H1 (cell line): ENCODE measurements around the gene ADRA2B. TPM values are rescaled to one million over a fixed set of nuclear protein-coding genes. Genes with fewer than 3 reads are reported as not detected.

Source experiments
- CTCF ChIA-PET: fragments of 300-600 bp; sonication (Branson Sonifier 250); formaldehyde crosslinking; loops from one replicate; lab custom pipeline; 2021; ENCODE audit not compliant: partially characterized antibody; lab: Charles Lee
- POLR2A ChIA-PET: fragments of 300-600 bp; sonication (Branson Sonifier 250); formaldehyde crosslinking; loops from one replicate; lab custom pipeline; 2021; ENCODE audit warnings: inconsistent platforms; ENCODE audit not compliant: partially characterized antibody; lab: Charles Lee
- DNase-seq, 2 experiments: peaks; one replicate each; pipeline versions ENCODE4 v3.0.0 to v3.0.0-alpha.2; 2010 to 2022; ENCODE audit warnings: low spot score in 2 of 2, low read depth in 1 of 2, mixed read lengths in 1 of 2
- FAIRE-seq: peaks from 2 replicates; lab custom pipeline; 2011; peaks lifted over from hg19 to GRCh38; lab: Jason Lieb, UNC
- H2AFZ ChIP-seq: 2 replicates; pipeline ENCODE4 v1.8.1; 2012; ENCODE audit warnings: low read length, inconsistent platforms
- H2AK5ac ChIP-seq: 2 replicates; pipeline ENCODE4 v1.6.1; 2013; ENCODE audit warnings: low read depth, low read length
- H2BK120ac ChIP-seq: replicated peaks from 2 replicates; pipeline ENCODE3; 2013; ENCODE audit warnings: low read depth, low read length, inconsistent platforms
- H2BK12ac ChIP-seq: 2 replicates; pipeline ENCODE4 v1.6.1; 2013; ENCODE audit warnings: low read depth, low read length
- H2BK15ac ChIP-seq: 2 replicates; pipeline ENCODE4 v1.6.1; 2013; ENCODE audit warnings: low read length
- H2BK20ac ChIP-seq: 2 replicates; pipeline ENCODE4 v1.6.1; 2013; ENCODE audit warnings: low read length
- H2BK5ac ChIP-seq: 2 replicates; pipeline ENCODE4 v1.6.1; 2013; ENCODE audit warnings: low read depth, low read length
- H3K14ac ChIP-seq: 2 replicates; pipeline ENCODE4 v1.6.1; 2013; ENCODE audit warnings: inconsistent platforms; ENCODE audit not compliant: insufficient read length
- H3K18ac ChIP-seq: 2 replicates; pipeline ENCODE4 v1.6.1; 2013; ENCODE audit warnings: low read length; ENCODE audit errors: extremely low read depth
- H3K23ac ChIP-seq: 2 replicates; pipeline ENCODE4 v1.6.1; 2013; ENCODE audit warnings: inconsistent platforms; ENCODE audit not compliant: insufficient read length
- H3K23me2 ChIP-seq: 2 replicates; pipeline ENCODE4 v1.6.1; 2013; ENCODE audit warnings: low read depth, low read length
- H3K27ac ChIP-seq: 2 replicates; pipeline ENCODE4 v1.6.1; 2011; ENCODE audit warnings: low read depth, low read length, inconsistent platforms
- H3K27me3 ChIP-seq, 4 experiments: replicated peaks in 1 of 4; 1 replicate in 1 of 4; 2 replicates in 3 of 4; pipeline versions ENCODE4 v1.6.1 to v1.8.1; 2011 to 2013; ENCODE audit warnings: low read length in 3 of 4, mild to moderate bottlenecking in 3 of 4, inconsistent platforms in 2 of 4, mixed read lengths in 2 of 4, moderate library complexity in 1 of 4; ENCODE audit not compliant: control insufficient read depth in 3 of 4, insufficient read depth in 3 of 4; ENCODE audit errors: extremely low read depth in 1 of 4
- H3K36me3 ChIP-seq, 4 experiments: 2 replicates each; pipeline versions ENCODE4 v1.6.1 to v1.8.1; 2011 to 2013; ENCODE audit warnings: mild to moderate bottlenecking in 4 of 4, low read length in 3 of 4, moderate library complexity in 2 of 4, control low read depth in 1 of 4, inconsistent platforms in 1 of 4; ENCODE audit not compliant: insufficient read depth in 4 of 4, control insufficient read depth in 2 of 4
- H3K4ac ChIP-seq: replicated peaks from 2 replicates; pipeline ENCODE3; 2013; ENCODE audit warnings: low read length, low read depth, mixed read lengths, inconsistent platforms; ENCODE audit not compliant: insufficient read length
- H3K4me1 ChIP-seq, 4 experiments: replicated peaks in 1 of 4; 1 replicate in 1 of 4; 2 replicates in 3 of 4; pipeline versions ENCODE4 v1.6.1 to v1.8.1; 2011 to 2013; ENCODE audit warnings: low read length in 3 of 4, inconsistent platforms in 2 of 4, mixed read lengths in 1 of 4; ENCODE audit not compliant: insufficient read depth in 4 of 4, control insufficient read depth in 3 of 4
- H3K4me2 ChIP-seq, 2 experiments: 2 replicates each; pipeline versions ENCODE4 v1.6.1 to v1.8.1; 2011 to 2013; ENCODE audit warnings: low read depth in 2 of 2, low read length in 2 of 2, control low read depth in 1 of 2, inconsistent platforms in 1 of 2, mild to moderate bottlenecking in 1 of 2; ENCODE audit not compliant: insufficient read depth in 1 of 2
- H3K4me3 ChIP-seq, 4 experiments: fragments of 200-600, 300-600 bp in 1 of 4; sonication (generic), shearing (Covaris generic), sonication (Bioruptor Twin) in 1 of 4; 2 replicates each; pipeline versions ENCODE4 v1.5.1 to v1.8.1; 2011 to 2016; ENCODE audit warnings: low read length in 4 of 4, low read depth in 3 of 4, control low read depth in 2 of 4, inconsistent platforms in 2 of 4, mild to moderate bottlenecking in 2 of 4, mixed read lengths in 1 of 4, moderate library complexity in 1 of 4; ENCODE audit not compliant: insufficient read depth in 2 of 4; ENCODE audit errors: extremely low read depth in 1 of 4
- H3K56ac ChIP-seq: replicated peaks from 2 replicates; pipeline ENCODE3; 2013; ENCODE audit warnings: low read depth, mild to moderate bottlenecking, mixed read lengths, low read length, inconsistent platforms; ENCODE audit not compliant: insufficient read length
- H3K79me1 ChIP-seq: 2 replicates; pipeline ENCODE4 v1.6.1; 2013; ENCODE audit warnings: low read depth, low read length, control low read depth
- H3K79me2 ChIP-seq, 2 experiments: 2 replicates each; pipeline versions ENCODE4 v1.6.1 to v1.8.1; 2012 to 2013; ENCODE audit warnings: low read length in 2 of 2, mild to moderate bottlenecking in 2 of 2, inconsistent platforms in 1 of 2; ENCODE audit not compliant: insufficient read depth in 2 of 2, control insufficient read depth in 1 of 2
- H3K9ac ChIP-seq, 4 experiments: replicated peaks in 1 of 4; 1 replicate in 1 of 4; 2 replicates in 3 of 4; pipeline versions ENCODE4 v1.6.1 to v1.8.1; 2011 to 2013; ENCODE audit warnings: low read depth in 3 of 4, low read length in 3 of 4, control low read depth in 2 of 4, mild to moderate bottlenecking in 2 of 4, moderate library complexity in 2 of 4, inconsistent platforms in 1 of 4; ENCODE audit errors: extremely low read depth in 1 of 4
- H3K9me3 ChIP-seq, 2 experiments: 2 replicates each; pipeline versions ENCODE4 v1.6.1 to v1.8.1; 2012 to 2013; ENCODE audit warnings: mild to moderate bottlenecking in 2 of 2, moderate library complexity in 2 of 2, control low read depth in 1 of 2, inconsistent platforms in 1 of 2, low read depth in 1 of 2, low read length in 1 of 2, mixed read lengths in 1 of 2; ENCODE audit not compliant: insufficient read depth in 2 of 2
- H4K20me1 ChIP-seq, 2 experiments: replicated peaks in 1 of 2; 2 replicates each; pipeline versions ENCODE3 to v1.8.1; 2011 to 2013; ENCODE audit warnings: inconsistent platforms in 2 of 2, low read length in 2 of 2, mild to moderate bottlenecking in 1 of 2; ENCODE audit not compliant: insufficient read depth in 2 of 2, control insufficient read depth in 1 of 2
- H4K5ac ChIP-seq: 2 replicates; pipeline ENCODE4 v1.6.1; 2013; ENCODE audit warnings: low read length, low read depth, mixed read lengths, inconsistent platforms; ENCODE audit not compliant: insufficient read length
- H4K8ac ChIP-seq: 2 replicates; pipeline ENCODE4 v1.8.0; 2013; ENCODE audit warnings: mild to moderate bottlenecking, moderate library complexity, low read length, inconsistent platforms; ENCODE audit not compliant: insufficient read depth; ENCODE audit errors: extremely low read depth
- H4K91ac ChIP-seq: replicated peaks from 2 replicates; pipeline ENCODE3; 2013; ENCODE audit warnings: low read length, mixed read lengths, inconsistent platforms; ENCODE audit not compliant: insufficient read length
- NANOG ChIP-seq: IDR thresholded peaks from 2 replicates; pipeline ENCODE4 v1.6.1; 2011; ENCODE audit warnings: low read length, low read depth, mild to moderate bottlenecking, inconsistent platforms; ENCODE audit not compliant: insufficient read depth, poor library complexity, severe bottlenecking
- RFX5 ChIP-seq: IDR thresholded peaks from 2 replicates; pipeline ENCODE4 v1.6.1; 2011; ENCODE audit warnings: low read depth, low read length, improper control_type of control experiment, borderline replicate concordance
- RXRA ChIP-seq: IDR thresholded peaks from 2 replicates; pipeline ENCODE4 v1.6.1; 2011; ENCODE audit warnings: low read depth, mild to moderate bottlenecking, low read length, moderate library complexity; ENCODE audit not compliant: insufficient read depth
- SIRT6 ChIP-seq: IDR thresholded peaks from one replicate; pipeline ENCODE4 v1.7.1; 2012; ENCODE audit warnings: low read length, inconsistent platforms
- ZNF274 ChIP-seq: IDR thresholded peaks from 2 replicates; pipeline ENCODE4 v1.7.0; 2012; ENCODE audit warnings: low read length, borderline replicate concordance; ENCODE audit errors: extremely low read depth
- WGBS, 2 experiments: shearing (Covaris generic) in 1 of 2; methylation state at CpG; one replicate each; pipeline versions ENCODE4 v1.1.6 to v1.1.7; 2013 to 2015; ENCODE audit warnings: low lambda C conversion rate in 2 of 2, mixed read lengths in 2 of 2, inconsistent platforms in 1 of 2, low coverage in 1 of 2, missing lambda C conversion rate in 1 of 2; ENCODE audit not compliant: insufficient replicate concordance in 2 of 2, insufficient coverage in 1 of 2, insufficient read length in 1 of 2; ENCODE audit errors: extremely low coverage in 1 of 2, missing lambda C conversion rate in 1 of 2; 5-methylcytosine and 5-hydroxymethylcytosine counted together
- polyA plus RNA-seq, 7 experiments: library from polyadenylated mRNA; depleted of rRNA in 3 of 7; stranded (reverse) in 5 of 7; unstranded in 2 of 7; fragments of >200 nt in 5 of 7; fragments of 200-250 nt in 2 of 7; gene quantifications; 1 replicate in 5 of 7; 2 replicates in 1 of 7; 4 replicates in 1 of 7; pipeline versions ENCODE4 v1.2.1 to v1.2.3, GENCODE V29; 2011 to 2013; ENCODE audit warnings: missing spikeins in 2 of 7, mixed read lengths in 2 of 7
- total RNA-seq: library from RNA; stranded (reverse); fragmentation: NEBNext Ultra II Directional; extraction: Animal tissue kit (Norgen Biotek cat#: 25700); gene quantifications from 2 replicates; pipeline ENCODE4 v1.2.1, GENCODE V29; 2021
- TF ChIP-seq, protein P1 (sequence below): IDR thresholded peaks from 2 replicates; pipeline ENCODE4 v1.6.1; 2012; ENCODE audit warnings: low read length, inconsistent platforms

The ADRA2B gene
- total and polyA plus RNA-seq, 2 of the 8 experiments (the other 6 are each of a cell fraction or from before 2014, with no cell fraction given), result 5.8 to 6.5 TPM

DNA sequence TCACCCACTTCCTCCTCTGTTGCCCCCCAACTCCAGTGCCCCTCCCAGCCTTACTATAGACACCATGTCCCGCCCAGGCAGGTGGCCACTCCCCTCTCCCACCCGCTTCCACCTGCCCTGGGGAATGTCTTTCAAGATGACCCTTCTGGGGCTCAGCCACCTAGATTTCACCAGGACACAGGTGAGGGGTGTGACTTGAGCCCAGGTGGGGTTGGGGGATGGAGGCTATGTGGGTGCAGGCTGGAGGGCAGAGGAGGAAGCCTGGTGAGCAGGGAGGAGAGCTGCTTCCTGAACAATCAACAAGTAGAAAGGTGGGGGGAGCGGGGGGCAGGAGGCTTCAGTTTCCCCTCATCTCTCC lies 8.7 kb downstream of the ADRA2B start:
- no peak overlapping the region for H3K4me3 ChIP-seq
- no peak for FAIRE-seq
- H2BK20ac ChIP-seq, result peak overlapping the region; percentile 80; the same call in 1 of the 2 replicates
- ChIA-PET POLR2A (interaction anchor here (2.3 kb wide), 1 partner anchor 9 kb away, joined by 6 read pairs; the partner anchor contains the start of gene ADRA2B), CTCF (interaction anchor here (1.0 to 2.5 kb wide), 8 partner anchors 10 to 115 kb away, joined by 3 to 25 read pairs (median 6); partner anchors contain the start of genes ADRA2B, ASTL and DUSP2)
- no peaks in the 10 kb centered on the region for H3K36me3 ChIP-seq
- no peaks in the 10 kb centered on the region for H4K20me1 ChIP-seq
- no peak overlapping the region for H2AFZ ChIP-seq
- H3K14ac ChIP-seq, result no peak overlapping the region
- peaks cover 4 to 11% of the 10 kb centered on the region in 2 experiments for H3K9me3 ChIP-seq
- peak overlapping the region; percentile 38 for H3K18ac ChIP-seq
- H3K4ac ChIP-seq, result no peak overlapping the region
- no peak overlapping the region for H3K9ac ChIP-seq
- H4K8ac ChIP-seq, result no peak overlapping the region; the same call in 1 of the 2 replicates
- H2BK12ac ChIP-seq, result peak overlapping the region; percentile 81; the same call in 1 of the 2 replicates
- H2AK5ac ChIP-seq, result no peak overlapping the region; the same call in 1 of the 2 replicates
- peaks cover 2% of the 10 kb centered on the region; the same call in 1 of the 2 replicates for H3K23me2 ChIP-seq
- peaks cover 0 to 27% (median 17%) of the 10 kb centered on the region in 4 experiments; a peak in 6 of 7 replicates for H3K4me1 ChIP-seq
- 72% methylated on average over 3 of the region's 3 CpGs; no CpG with 5 or more reads in 1 of the 2 experiments for WGBS, 2 experiments
- H2BK15ac ChIP-seq, result peak overlapping the region; percentile 81; the same call in 1 of the 2 replicates
- H2BK5ac ChIP-seq, result peak overlapping the region; percentile 67; the same call in 1 of the 2 replicates
- H3K79me1 ChIP-seq, result no peaks in the 10 kb centered on the region
- TF ChIP-seq RFX5, result no peak
- no peak for TF ChIP-seq RXRA
- no peak for TF ChIP-seq NANOG
- TF ChIP-seq SIRT6, result no peak
- no peak for TF ChIP-seq ZNF274
- TF ChIP-seq, protein P1, sequence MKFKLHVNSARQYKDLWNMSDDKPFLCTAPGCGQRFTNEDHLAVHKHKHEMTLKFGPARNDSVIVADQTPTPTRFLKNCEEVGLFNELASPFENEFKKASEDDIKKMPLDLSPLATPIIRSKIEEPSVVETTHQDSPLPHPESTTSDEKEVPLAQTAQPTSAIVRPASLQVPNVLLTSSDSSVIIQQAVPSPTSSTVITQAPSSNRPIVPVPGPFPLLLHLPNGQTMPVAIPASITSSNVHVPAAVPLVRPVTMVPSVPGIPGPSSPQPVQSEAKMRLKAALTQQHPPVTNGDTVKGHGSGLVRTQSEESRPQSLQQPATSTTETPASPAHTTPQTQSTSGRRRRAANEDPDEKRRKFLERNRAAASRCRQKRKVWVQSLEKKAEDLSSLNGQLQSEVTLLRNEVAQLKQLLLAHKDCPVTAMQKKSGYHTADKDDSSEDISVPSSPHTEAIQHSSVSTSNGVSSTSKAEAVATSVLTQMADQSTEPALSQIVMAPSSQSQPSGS, result no peak
- DNase-seq, result no peak
- H3K56ac ChIP-seq, result no peak overlapping the region
- H4K5ac ChIP-seq, result no peak overlapping the region
- no peaks in the 10 kb centered on the region for H3K79me2 ChIP-seq
- H3K4me2 ChIP-seq, result peak overlapping the region in 1 of 2 experiments; percentile 38; a peak in 1 of 4 replicates
- H2BK120ac ChIP-seq, result no peak overlapping the region
- no peak overlapping the region for H3K23ac ChIP-seq
- peak overlapping the region; percentile 49 for H4K91ac ChIP-seq
- no peak overlapping the region for H3K27ac ChIP-seq
- H3K27me3 ChIP-seq, result no peaks in the 10 kb centered on the region
